Measurements from ENCODE around the gene MTREX. TPM values are rescaled to one million over a fixed set of nuclear protein-coding genes. Genes with fewer than 3 reads are reported as not detected.

The MTREX gene
- total and polyA plus RNA-seq, 2 experiments from 2014 or later: 19.0 to 66.0 TPM

DNA sequence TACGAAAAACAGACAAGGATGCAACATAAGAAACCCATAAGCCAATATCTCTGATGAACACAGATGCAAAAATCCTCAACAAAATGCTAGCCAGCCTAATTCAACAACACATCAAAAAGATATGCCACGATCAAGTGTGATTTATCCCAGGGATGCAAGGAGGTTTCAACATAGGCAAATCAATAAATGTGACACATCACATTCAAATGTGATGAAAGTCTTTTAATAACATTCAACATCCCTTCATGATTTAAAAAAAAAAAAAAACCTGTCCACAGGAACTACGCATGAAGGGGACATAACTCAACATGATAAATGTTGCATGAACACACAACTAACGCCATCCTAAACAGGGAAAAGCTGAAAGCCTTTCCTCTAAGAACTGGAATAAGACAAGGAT is 124.8 kb downstream of the MTREX start:
- Histone ChIP-seq H3K4me3 (no peak overlapping the region), H3K27ac (no peak overlapping the region), H3K4me1 (ENCODE audit: insufficient read depth) (peaks cover 2% of the 10 kb centered on the region), H3K9me2 (replicated peaks; ENCODE audit: insufficient read depth) (no peaks in the 10 kb centered on the region), H4K20me1 (ENCODE audit: insufficient read depth, poor library complexity, severe bottlenecking) (no peaks in the 10 kb centered on the region), H3K27me3 (no peaks in the 10 kb centered on the region), H3K9me3 (ENCODE audit: low read depth) (no peaks in the 10 kb centered on the region), H2AFZ (no peak overlapping the region), H3K36me3 (replicated peaks; ENCODE audit: insufficient read depth, low read depth) (no peaks in the 10 kb centered on the region), H3K4me2 (no peak overlapping the region), H3K79me2 (peaks cover 24% of the 10 kb centered on the region)
- TF ChIP-seq CTCF (IDR thresholded peaks at IDR 0.05; ENCODE audit: poor library complexity) (no peak), EZH2 (IDR thresholded peaks at IDR 0.05; ENCODE audit: borderline replicate concordance) (no peak), EZH2phosphoT487 (IDR thresholded peaks at IDR 0.05; ENCODE audit: low read depth, severe bottlenecking, unreplicated experiment) (no peak)
- no peak for DNase-seq (ENCODE audit: low spot score)
- 98% methylated on average over 4 of the region's 4 CpGs for WGBS (ENCODE audit: low lambda C conversion rate, missing lambda C conversion rate)

- WGBS (ENCODE audit: low lambda C conversion rate, missing lambda C conversion rate): 63% methylated on average over 1 of the region's 1 CpG
- Histone ChIP-seq H3K27ac (peak overlapping the region; percentile 77), H3K4me2 (peak overlapping the region; percentile 41), H4K20me1 (ENCODE audit: insufficient read depth, poor library complexity, severe bottlenecking) (no peaks in the 10 kb centered on the region), H3K4me1 (ENCODE audit: insufficient read depth) (peaks cover 20% of the 10 kb centered on the region), H3K79me2 (peaks cover 3% of the 10 kb centered on the region), H2AFZ (no peak overlapping the region), H3K36me3 (replicated peaks; ENCODE audit: insufficient read depth, low read depth) (no peaks in the 10 kb centered on the region), H3K9me3 (ENCODE audit: low read depth) (no peaks in the 10 kb centered on the region), H3K9me2 (replicated peaks; ENCODE audit: insufficient read depth) (no peaks in the 10 kb centered on the region), H3K27me3 (no peaks in the 10 kb centered on the region), H3K4me3 (no peak overlapping the region)
- TF ChIP-seq CTCF (IDR thresholded peaks at IDR 0.05; ENCODE audit: poor library complexity): no peak
- TF ChIP-seq EZH2phosphoT487 (IDR thresholded peaks at IDR 0.05; ENCODE audit: low read depth, severe bottlenecking, unreplicated experiment): no peak
- TF ChIP-seq EZH2 (IDR thresholded peaks at IDR 0.05; ENCODE audit: borderline replicate concordance): no peak
- DNase-seq (ENCODE audit: low spot score): no peak
These were observed 129.7 kb downstream of the MTREX start for GRCh38 chr5:55437452-55437851.

- Histone ChIP-seq H4K20me1 (ENCODE audit: insufficient read depth, poor library complexity, severe bottlenecking) (no peaks in the 10 kb centered on the region), H3K4me2 (peak overlapping the region; percentile 41), H3K9me2 (replicated peaks; ENCODE audit: insufficient read depth) (no peaks in the 10 kb centered on the region), H3K9me3 (ENCODE audit: low read depth) (no peaks in the 10 kb centered on the region), H3K36me3 (replicated peaks; ENCODE audit: insufficient read depth, low read depth) (no peaks in the 10 kb centered on the region), H3K4me1 (ENCODE audit: insufficient read depth) (peaks cover 20% of the 10 kb centered on the region), H3K27me3 (no peaks in the 10 kb centered on the region), H2AFZ (no peak overlapping the region), H3K4me3 (no peak overlapping the region), H3K79me2 (peaks cover 6% of the 10 kb centered on the region), H3K27ac (peak overlapping the region; percentile 77)
- no peak for TF ChIP-seq EZH2 (IDR thresholded peaks at IDR 0.05; ENCODE audit: borderline replicate concordance)
- TF ChIP-seq EZH2phosphoT487 (IDR thresholded peaks at IDR 0.05; ENCODE audit: low read depth, severe bottlenecking, unreplicated experiment): no peak
- TF ChIP-seq CTCF (IDR thresholded peaks at IDR 0.05; ENCODE audit: poor library complexity): no peak
- DNase-seq (ENCODE audit: low spot score): no peak
- 58% methylated on average over 2 of the region's 2 CpGs for WGBS (ENCODE audit: low lambda C conversion rate, missing lambda C conversion rate)
These were observed 130.0 kb downstream of the MTREX start for GRCh38 chr5:55437859-55438206.

DNA sequence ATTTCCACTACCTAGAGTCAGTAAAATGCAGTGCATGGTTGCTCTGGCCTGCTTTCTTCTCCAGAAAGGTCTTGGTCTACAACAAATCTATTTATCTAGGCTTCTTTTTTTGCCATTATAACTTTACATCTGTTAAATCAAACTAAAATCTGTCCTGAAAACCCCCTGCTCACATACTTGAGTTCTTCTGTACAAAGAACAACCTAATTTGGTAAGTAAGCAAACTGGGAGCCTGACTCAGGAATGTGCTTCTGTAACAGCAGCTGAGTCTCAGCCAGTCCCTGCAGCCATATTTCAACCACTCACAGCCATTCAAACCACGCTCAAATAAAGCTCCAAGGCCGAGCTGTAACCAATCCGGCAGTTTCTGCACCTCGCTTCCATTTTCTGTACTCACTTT is 131.2 kb downstream of the MTREX start:
- Histone ChIP-seq H3K4me3 (no peak overlapping the region), H3K4me1 (ENCODE audit: insufficient read depth) (peaks cover 20% of the 10 kb centered on the region), H3K9me3 (ENCODE audit: low read depth) (no peaks in the 10 kb centered on the region), H3K4me2 (no peak overlapping the region), H3K36me3 (replicated peaks; ENCODE audit: insufficient read depth, low read depth) (no peaks in the 10 kb centered on the region), H4K20me1 (ENCODE audit: insufficient read depth, poor library complexity, severe bottlenecking) (no peaks in the 10 kb centered on the region), H3K27ac (peak overlapping the region; percentile 77), H3K79me2 (peaks cover 10% of the 10 kb centered on the region), H3K27me3 (no peaks in the 10 kb centered on the region), H2AFZ (no peak overlapping the region), H3K9me2 (replicated peaks; ENCODE audit: insufficient read depth) (no peaks in the 10 kb centered on the region)
- WGBS (ENCODE audit: low lambda C conversion rate, missing lambda C conversion rate): 84% methylated on average over 4 of the region's 4 CpGs
- peak; percentile 30 for DNase-seq (ENCODE audit: low spot score)
- no peak for TF ChIP-seq EZH2 (IDR thresholded peaks at IDR 0.05; ENCODE audit: borderline replicate concordance)
- TF ChIP-seq EZH2phosphoT487 (IDR thresholded peaks at IDR 0.05; ENCODE audit: low read depth, severe bottlenecking, unreplicated experiment): no peak
- TF ChIP-seq CTCF (IDR thresholded peaks at IDR 0.05; ENCODE audit: poor library complexity): no peak

Data from hepatocyte (in vitro differentiated cells).